Panc1 (cell line): Measurements from ENCODE around the gene PRMT5. TPM values are rescaled to one million over a fixed set of nuclear protein-coding genes. Genes with fewer than 3 reads are reported as not detected.
"Not testable (repeated sequence)": the region's sequence is repeated elsewhere in the genome, so short reads cannot be mapped to it uniquely, and the experiment has no call there.

Experiments used
- ATAC-seq: fragments of 200-7000 bp; cut with Tn5 transposase; 2 replicates; pipeline ENCODE4 v1.9.1; 2020; ENCODE audit warnings: mild to moderate bottlenecking, moderate library complexity
- BruUV-seq: library from RNA; stranded (reverse); fragments of 400-500 nt; replicated peaks from 2 replicates; lab custom pipeline; 2021; lab: Mats Ljungman, UMichigan
- CTCF ChIA-PET: fragments of 300-600 bp; sonication (Branson Sonifier 250); formaldehyde crosslinking; loops from one replicate; lab custom pipeline; 2022; ENCODE audit warnings: antibody characterized with exemption; lab: Charles Lee
- POLR2A ChIA-PET: fragments of 300-600 bp; sonication (Branson Sonifier 250); formaldehyde crosslinking; loops from one replicate; lab custom pipeline; 2022; ENCODE audit warnings: antibody characterized with exemption; lab: Charles Lee
- DNase-seq: peaks from one replicate; pipeline ENCODE4 v3.0.0-alpha.2; 2010; ENCODE audit warnings: low read depth, low spot score
- H3K27ac ChIP-seq: 2 replicates; pipeline ENCODE4 v1.5.1; 2011; ENCODE audit warnings: mild to moderate bottlenecking, low read length, inconsistent platforms
- H3K27me3 ChIP-seq: fragments of 200-500 bp; sonication (Bioruptor generic); 2 replicates; pipeline ENCODE4 v1.6.0; 2014; ENCODE audit warnings: low read length, inconsistent platforms; ENCODE audit not compliant: control insufficient read depth, insufficient read depth
- H3K36me3 ChIP-seq: fragments of 200-500 bp; sonication (Bioruptor generic); 2 replicates; pipeline ENCODE4 v1.5.1; 2014; ENCODE audit warnings: inconsistent platforms, mild to moderate bottlenecking, low read length, moderate library complexity; ENCODE audit not compliant: control insufficient read depth, insufficient read depth
- H3K4me1 ChIP-seq: 2 replicates; pipeline ENCODE4 v1.5.1; 2011; ENCODE audit warnings: inconsistent platforms, mild to moderate bottlenecking, low read length, moderate library complexity; ENCODE audit not compliant: control insufficient read depth, insufficient read depth
- H3K4me3 ChIP-seq, 2 experiments: 2 replicates each; pipeline ENCODE4 v1.5.1; 2011 to 2012; ENCODE audit warnings: low read depth in 2 of 2, low read length in 2 of 2, mild to moderate bottlenecking in 2 of 2, inconsistent platforms in 1 of 2, moderate library complexity in 1 of 2
- H3K9me3 ChIP-seq: fragments of 200-500 bp; sonication (Bioruptor generic); 2 replicates; pipeline ENCODE4 v1.5.1; 2014; ENCODE audit warnings: low read depth, mild to moderate bottlenecking, inconsistent platforms, low read length, moderate library complexity; ENCODE audit not compliant: control insufficient read depth, insufficient read depth
- CTCF ChIP-seq: fragments of 450-650 bp; IDR thresholded peaks from 2 replicates; pipeline ENCODE4 v1.5.1; 2017; ENCODE audit warnings: mild to moderate bottlenecking
- POLR2AphosphoS5 ChIP-seq: IDR thresholded peaks from 2 replicates; pipeline ENCODE4 v1.6.1; 2012; ENCODE audit warnings: mild to moderate bottlenecking, low read depth, low read length, moderate library complexity
- REST ChIP-seq, 2 experiments: IDR thresholded peaks; 2 replicates each; pipeline ENCODE4 v1.6.1; 2011 to 2012; ENCODE audit warnings: low read depth in 2 of 2, control low read depth in 1 of 2, low read length in 1 of 2, mild to moderate bottlenecking in 1 of 2, moderate library complexity in 1 of 2; ENCODE audit not compliant: insufficient read depth in 1 of 2
- SIN3A ChIP-seq: IDR thresholded peaks from 2 replicates; pipeline ENCODE4 v1.6.1; 2012; ENCODE audit warnings: low read depth, mild to moderate bottlenecking, low read length, moderate library complexity, borderline replicate concordance; ENCODE audit not compliant: insufficient read depth
- TCF7L2 ChIP-seq: IDR thresholded peaks from 2 replicates; pipeline ENCODE4 v1.6.1; 2011; ENCODE audit warnings: mild to moderate bottlenecking, low read depth, low read length, inconsistent platforms
- in situ Hi-C: cut with HindIII; loops from 2 replicates; pipeline ENCODE4 v1.10.0; 2016; ENCODE audit warnings: low sequenced_read_pairs, low pct_unique_long_range_greater_than_20kb
- intact Hi-C: fragments of 100-400 bp; cut with micrococcal nuclease; formaldehyde crosslinking; loops from one replicate; pipeline ENCODE4 v1.10.0; 2022; ENCODE audit not compliant: unreplicated experiment
- total RNA-seq: library from RNA; stranded (reverse); gene quantifications from one replicate; pipeline ENCODE4 v1.2.1, GENCODE V29; 2021; ENCODE audit not compliant: unreplicated experiment

The PRMT5 gene
- total RNA-seq, 1 experiment from 2014 or later: 108 TPM

DNA sequence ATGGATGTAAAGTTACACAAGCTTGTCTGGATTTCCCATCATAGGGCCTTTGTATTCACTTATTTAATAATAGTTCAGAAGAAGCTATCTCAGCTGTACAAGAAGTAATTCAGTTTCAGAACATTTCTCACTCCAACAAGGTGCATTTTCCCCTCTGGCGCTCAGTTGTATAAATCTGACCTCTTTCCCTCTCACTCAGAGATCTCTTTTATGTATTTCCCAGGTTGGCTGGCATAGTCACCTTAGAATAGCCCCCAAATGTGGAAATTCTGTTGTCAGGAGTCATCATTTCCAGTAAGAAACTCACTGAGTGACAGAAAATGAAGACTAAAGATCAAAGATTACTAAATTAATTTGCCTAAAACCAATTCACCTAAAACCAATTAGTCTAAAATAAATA lies 42.0 kb upstream of the PRMT5 start:
- Histone ChIP-seq H3K4me1 (peaks cover 2% of the 10 kb centered on the region), H3K4me3 (no peak overlapping the region), H3K27ac (no peak overlapping the region), H3K36me3 (peaks cover 11% of the 10 kb centered on the region; the same call in 1 of the 2 replicates), H3K27me3 (no peaks in the 10 kb centered on the region), H3K9me3 (no peaks in the 10 kb centered on the region)
- no TSS peak for BruUV-seq
- DNase-seq (no peak), ATAC-seq (no peak)
- CTCF ChIA-PET: interaction anchor here (0.6 to 0.7 kb wide), 2 partner anchors 124 to 149 kb away, joined by 3 to 6 read pairs; partner anchors contain the start of gene ACIN1
- in situ Hi-C loops (no loop called here), intact Hi-C loops (no loop called here)
- no peak for TF ChIP-seq TCF7L2
- no peak for TF ChIP-seq SIN3A
- TF ChIP-seq REST (IDR thresholded peaks at IDR 0.05; ENCODE audit: insufficient read depth in 1 of 2, low read depth in 2 of 2, low read length in 1 of 2): no peak
- TF ChIP-seq CTCF: no peak
- no peak for TF ChIP-seq POLR2AphosphoS5
- POLR2A ChIA-PET: interaction anchor here (0.6 to 0.8 kb wide), 3 partner anchors 9 to 20 kb away, joined by 5 to 8 read pairs (median 5); no protein-coding TSS in a partner anchor

- intact Hi-C loops: no loop called here
- Histone ChIP-seq H3K36me3 (peaks cover 7% of the 10 kb centered on the region; the same call in 1 of the 2 replicates), H3K27me3 (no peaks in the 10 kb centered on the region), H3K27ac (no peak overlapping the region), H3K4me3 (no peak overlapping the region), H3K4me1 (no peaks in the 10 kb centered on the region; the same call in 1 of the 2 replicates), H3K9me3 (no peaks in the 10 kb centered on the region)
- no peak for DNase-seq
- TF ChIP-seq POLR2AphosphoS5: no peak
- no peak for TF ChIP-seq CTCF
- TF ChIP-seq SIN3A: no peak
- no peak for TF ChIP-seq REST (IDR thresholded peaks at IDR 0.05; ENCODE audit: insufficient read depth in 1 of 2, low read depth in 2 of 2, low read length in 1 of 2)
- TF ChIP-seq TCF7L2: no peak
- in situ Hi-C loops: no loop called here
- ATAC-seq: peak; percentile 23
- no TSS peak for BruUV-seq
- POLR2A ChIA-PET: no interaction called here
- CTCF ChIA-PET: no interaction called here
Measured at GRCh38 chr14:22966783-22967269, 37.6 kb upstream of the PRMT5 start.

DNA sequence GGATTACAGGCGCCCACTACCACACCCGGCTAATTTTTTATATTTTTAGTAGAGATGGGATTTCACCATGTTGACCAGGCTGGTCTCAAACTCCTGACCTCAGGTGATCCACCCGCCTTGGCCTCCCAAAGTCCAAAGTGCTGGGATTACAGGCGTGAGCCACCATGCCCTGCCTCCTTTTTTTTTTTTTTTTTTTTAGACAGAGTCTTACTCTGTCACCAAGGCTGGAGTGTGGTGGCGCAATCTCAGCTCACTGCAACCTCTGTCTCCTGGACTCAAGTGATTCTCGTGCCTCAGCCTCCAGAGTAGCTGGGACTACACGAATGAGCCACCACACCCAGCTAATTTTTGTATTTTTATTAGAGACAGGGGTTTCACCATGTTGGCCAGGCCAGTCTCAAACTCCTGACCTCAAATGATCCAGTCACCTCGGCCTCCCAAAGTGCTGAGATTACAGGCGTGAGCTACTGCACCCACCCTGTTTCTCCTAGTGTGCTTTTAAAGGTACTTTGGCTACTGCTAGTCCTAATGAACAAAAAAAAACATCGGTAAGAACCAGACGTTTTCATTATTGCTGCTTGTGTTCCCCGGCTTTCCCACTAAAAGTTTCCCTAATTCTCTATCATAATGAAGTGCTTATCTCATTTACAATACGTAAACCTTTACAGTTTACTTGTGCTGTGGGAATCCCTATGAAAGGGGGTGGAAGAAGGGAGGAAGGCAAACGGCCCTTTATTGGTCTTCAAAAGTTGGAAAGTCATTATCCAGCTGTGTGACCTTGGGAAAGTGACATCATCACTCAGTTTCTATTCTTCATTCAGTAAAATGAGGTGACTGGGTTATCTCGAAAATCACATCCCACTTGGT lies 37.0 kb upstream of the PRMT5 start:
- H3K9me3 ChIP-seq, H3K36me3 ChIP-seq, intact Hi-C loops, in situ Hi-C loops, H3K4me3 ChIP-seq, BruUV-seq, H3K4me1 ChIP-seq, CTCF ChIA-PET, DNase-seq, H3K27me3 ChIP-seq, POLR2A ChIA-PET, H3K27ac ChIP-seq: not testable (repeated sequence)
- 0 out of 2 replicates have a peak, but pooled peaks have one; percentile 28 for ATAC-seq
